HCT116 (cell line): Measurements from ENCODE around the gene RHD.

Experiments used
- EZH2phosphoT487 ChIP-seq: fragments of 200-600 bp; IDR thresholded peaks from 2 replicates; pipeline ENCODE4 v1.6.1; 2018; ENCODE audit warnings: antibody characterized with exemption, borderline replicate concordance
- MAX ChIP-seq: IDR thresholded peaks from 2 replicates; pipeline ENCODE4 v1.6.1; 2012
- SP1 ChIP-seq: IDR thresholded peaks from 2 replicates; pipeline ENCODE4 v1.6.1; 2012; ENCODE audit warnings: low read depth

GRCh38 chr1:25253911-25254310, 18.4 kb upstream of the RHD start:
- TF ChIP-seq SP1 (no peak), MAX (no peak), EZH2phosphoT487 (no peak)
